ENCODE data around the gene INCENP.

DNA sequence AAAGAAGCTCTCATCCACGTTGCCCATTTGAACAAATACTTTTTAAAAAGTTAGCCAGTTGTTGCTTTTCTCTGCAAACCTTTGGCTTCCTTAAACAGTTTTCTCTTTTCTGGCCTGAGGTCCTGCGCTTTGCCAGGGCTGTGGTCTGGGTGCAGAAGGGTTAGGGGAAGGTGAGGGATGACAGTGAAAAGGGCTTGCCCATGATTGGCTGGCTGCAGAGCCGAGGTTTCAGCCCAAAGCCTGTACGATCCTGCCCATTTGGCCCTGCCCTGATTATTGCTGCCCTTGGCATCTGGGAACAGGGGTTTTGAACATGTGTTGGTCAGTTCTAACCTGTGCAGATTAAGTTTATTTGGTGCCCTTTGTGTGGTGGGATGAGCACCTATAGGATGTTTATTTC is 1.5 kb downstream of the INCENP start:
- TF ChIP-seq EZH2 (IDR thresholded peaks at IDR 0.05; ENCODE audit: low read depth): no peak
- TF ChIP-seq, protein P1, sequence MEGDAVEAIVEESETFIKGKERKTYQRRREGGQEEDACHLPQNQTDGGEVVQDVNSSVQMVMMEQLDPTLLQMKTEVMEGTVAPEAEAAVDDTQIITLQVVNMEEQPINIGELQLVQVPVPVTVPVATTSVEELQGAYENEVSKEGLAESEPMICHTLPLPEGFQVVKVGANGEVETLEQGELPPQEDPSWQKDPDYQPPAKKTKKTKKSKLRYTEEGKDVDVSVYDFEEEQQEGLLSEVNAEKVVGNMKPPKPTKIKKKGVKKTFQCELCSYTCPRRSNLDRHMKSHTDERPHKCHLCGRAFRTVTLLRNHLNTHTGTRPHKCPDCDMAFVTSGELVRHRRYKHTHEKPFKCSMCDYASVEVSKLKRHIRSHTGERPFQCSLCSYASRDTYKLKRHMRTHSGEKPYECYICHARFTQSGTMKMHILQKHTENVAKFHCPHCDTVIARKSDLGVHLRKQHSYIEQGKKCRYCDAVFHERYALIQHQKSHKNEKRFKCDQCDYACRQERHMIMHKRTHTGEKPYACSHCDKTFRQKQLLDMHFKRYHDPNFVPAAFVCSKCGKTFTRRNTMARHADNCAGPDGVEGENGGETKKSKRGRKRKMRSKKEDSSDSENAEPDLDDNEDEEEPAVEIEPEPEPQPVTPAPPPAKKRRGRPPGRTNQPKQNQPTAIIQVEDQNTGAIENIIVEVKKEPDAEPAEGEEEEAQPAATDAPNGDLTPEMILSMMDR (conservative IDR thresholded peaks at IDR 0.05): no peak

All from PC-9 (cell line).